Measurements from ENCODE around the gene FAM170B. TPM values are rescaled to one million over a fixed set of nuclear protein-coding genes. Genes with fewer than 3 reads are reported as not detected.

The FAM170B gene
- total RNA-seq, 4 donors from 2014 or later: not detected

GRCh38 chr10:49081547-49082275 lies 52.1 kb downstream of the FAM170B start:
- Histone ChIP-seq H3K36me3 (no peaks in the 10 kb centered on the region), H3K27me3 (no peaks in the 10 kb centered on the region), H3K9me3 (no peaks in the 10 kb centered on the region), H3K4me3 (replicated peaks in 1 of 3) (no peak overlapping the region), H3K27ac (peak overlapping the region; percentile 75 to 85 (median 84)), H3K4me1 (peaks cover 88 to 91% of the 10 kb centered on the region in 2 donors)
- intact Hi-C loops (cut with DNase I): no loop called here
- DNase-seq: peak; percentile 86 to 91
- TF ChIP-seq POLR2A (IDR thresholded peaks at IDR 0.05) (no peak), CTCF (IDR thresholded peaks at IDR 0.05) (no peak)
- WGBS, 2 donors: 26 to 29% methylated on average over 8 to 9 of the region's 9 CpGs

Other genes with a start within 250 kb of the FAM170B start
- gene LRRC18, start 194.2 kb downstream of the FAM170B start, total RNA-seq: not detected
- gene VSTM4, start 18.5 kb downstream of the FAM170B start, total RNA-seq: 100 to 1,000 TPM in 3 of 4 donors, 10 to 100 TPM in 1; 42.9 to 220 (median 142) TPM
- gene TMEM273, start 54.4 kb upstream of the FAM170B start, total RNA-seq: 10 to 100 TPM in 3 of 4 donors, 1 to 10 TPM in 1; 4.2 to 15.0 (median 13.2) TPM
- not detected for gene C10orf71, start 165.1 kb upstream of the FAM170B start, total RNA-seq